22Rv1 (cell line): ENCODE data around the gene FERMT1.
"Not testable (repeated sequence)": the region's sequence is repeated elsewhere in the genome, so short reads cannot be mapped to it uniquely, and the experiment has no call there.

Experiments used
- H3K27ac ChIP-seq: fragments of 450-650 bp; 2 replicates; pipeline ENCODE4 v1.5.1; 2017
- CTCF ChIP-seq: fragments of 450-650 bp; IDR thresholded peaks from 2 replicates; pipeline ENCODE4 v1.5.1; 2017; ENCODE audit warnings: mild to moderate bottlenecking
- ZFX ChIP-seq: fragments of 450-650 bp; IDR thresholded peaks from 2 replicates; pipeline ENCODE4 v1.6.1; 2017; ENCODE audit warnings: antibody characterized with exemption, borderline replicate concordance

FERMT1 gene

DNA sequence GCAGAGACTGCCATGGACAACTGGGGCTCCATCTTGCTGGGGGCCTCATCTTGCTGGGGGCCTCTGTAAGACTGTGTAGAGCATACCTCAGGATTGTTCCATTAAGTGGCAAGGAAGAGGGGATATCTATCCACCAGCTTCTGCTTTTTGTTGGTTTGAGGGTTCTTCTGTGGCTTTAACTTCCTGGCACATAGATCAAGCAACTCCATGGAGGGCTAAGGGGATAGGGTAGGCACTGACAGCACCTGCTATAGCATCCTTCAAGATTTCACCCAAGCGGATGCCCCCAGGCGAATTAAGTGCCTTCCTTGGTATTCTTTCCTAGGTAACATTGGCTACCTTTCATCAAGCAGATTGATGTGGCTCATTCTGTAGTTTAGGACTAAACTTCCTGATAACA, 65.1 kb downstream of the FERMT1 start:
- TF ChIP-seq CTCF (no peak), ZFX (no peak)
- H3K27ac ChIP-seq: no peak overlapping the region

- TF ChIP-seq ZFX (no peak), CTCF (no peak)
- no peak overlapping the region for H3K27ac ChIP-seq
Observed at GRCh38 chr20:6057139-6057538, 65.7 kb downstream of the FERMT1 start.

- TF ChIP-seq CTCF (no peak), ZFX (no peak)
- no peak overlapping the region for H3K27ac ChIP-seq
Observed at GRCh38 chr20:6055981-6056569, 66.8 kb downstream of the FERMT1 start.

- TF ChIP-seq ZFX: no peak
- no peak for TF ChIP-seq CTCF
- no peak overlapping the region for H3K27ac ChIP-seq
Observed at GRCh38 chr20:6055161-6055783, 67.6 kb downstream of the FERMT1 start.

DNA sequence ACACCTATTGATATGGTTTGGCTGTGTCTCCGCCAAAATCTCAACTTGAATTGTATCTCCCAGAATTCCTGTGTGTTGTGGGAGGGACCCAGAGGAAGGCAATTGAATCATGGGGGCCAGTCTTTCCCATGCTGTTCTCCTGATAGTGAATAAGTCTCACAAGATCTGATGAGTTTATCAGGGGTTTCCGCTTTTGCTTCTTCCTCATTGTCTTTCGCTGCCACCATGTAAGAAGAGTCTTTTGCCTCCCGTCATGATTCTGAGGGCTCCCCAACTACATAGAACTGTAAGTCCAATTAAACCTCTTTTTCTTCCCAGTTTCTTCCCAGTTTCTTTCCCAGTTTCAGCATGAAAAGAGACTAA, 68.2 kb downstream of the FERMT1 start:
- not testable (repeated sequence) for H3K27ac ChIP-seq

- no peak for TF ChIP-seq CTCF
- TF ChIP-seq ZFX: no peak
- no peak within 1 kb of the TSS for H3K27ac ChIP-seq
Observed at GRCh38 chr20:6053776-6054688, 68.8 kb downstream of the FERMT1 start, which contains the start of gene LRRN4. TSS of gene LRRN4 (minus strand) at chr20:6054060. CDS start at chr20:6052799, 1,261 bp downstream.

DNA sequence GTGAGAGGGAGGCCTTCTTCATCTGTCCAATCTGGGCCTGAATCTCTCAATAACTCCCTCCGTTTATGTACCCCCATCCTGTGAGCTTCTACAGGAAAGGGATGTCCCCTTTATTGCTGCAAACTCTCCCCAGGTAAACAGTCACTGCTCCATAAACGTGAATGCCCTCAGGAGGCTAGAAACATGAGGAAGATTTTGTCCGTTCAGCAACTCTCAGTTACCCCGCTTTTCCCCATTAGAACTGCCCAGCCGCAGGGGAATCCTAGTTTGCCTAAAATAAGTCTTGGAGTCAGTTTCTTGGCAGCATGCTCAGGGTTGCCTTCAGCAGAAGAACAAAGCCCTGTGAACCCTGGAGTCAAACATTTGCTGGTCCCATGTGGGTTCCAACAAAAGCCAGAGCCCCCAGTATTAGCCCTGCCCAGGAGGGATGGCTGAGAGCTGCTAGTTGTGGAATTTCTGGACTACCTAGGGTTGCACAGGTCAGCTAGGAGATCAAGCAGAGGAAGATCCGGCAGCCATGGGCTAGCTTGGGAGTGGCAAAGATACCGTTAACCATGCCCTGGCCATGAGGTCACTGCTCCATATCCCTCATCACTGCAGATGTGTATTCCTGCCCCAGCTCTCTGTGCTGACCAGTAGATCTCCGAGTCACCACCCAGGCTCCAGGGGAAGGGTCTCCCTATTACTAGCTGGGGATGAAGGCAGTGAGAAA, 69.6 kb downstream of the FERMT1 start:
- no peak for TF ChIP-seq ZFX
- TF ChIP-seq CTCF: no peak
- H3K27ac ChIP-seq: no peak overlapping the region
